ENCODE measurements around the gene EXOC4.

DNA sequence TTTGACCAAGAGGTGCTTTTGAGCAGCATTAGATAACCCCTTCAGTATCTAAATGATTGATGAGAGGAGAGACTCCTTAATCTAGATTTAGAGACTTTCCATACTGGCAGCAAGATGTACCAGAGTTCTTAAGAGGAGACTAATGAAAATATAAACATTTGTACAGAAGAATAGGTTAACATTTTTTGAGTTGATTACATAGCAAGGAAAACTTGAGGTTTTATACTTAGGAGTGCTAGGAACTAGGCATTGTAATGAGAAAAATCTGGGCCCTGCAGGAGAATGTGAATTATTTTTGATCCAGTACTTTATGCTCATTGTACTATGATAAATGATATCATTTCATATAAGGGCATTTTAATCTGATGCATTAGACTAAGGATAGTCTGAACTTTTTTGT lies 261.7 kb downstream of the EXOC4 start:
- TF ChIP-seq, protein P1, sequence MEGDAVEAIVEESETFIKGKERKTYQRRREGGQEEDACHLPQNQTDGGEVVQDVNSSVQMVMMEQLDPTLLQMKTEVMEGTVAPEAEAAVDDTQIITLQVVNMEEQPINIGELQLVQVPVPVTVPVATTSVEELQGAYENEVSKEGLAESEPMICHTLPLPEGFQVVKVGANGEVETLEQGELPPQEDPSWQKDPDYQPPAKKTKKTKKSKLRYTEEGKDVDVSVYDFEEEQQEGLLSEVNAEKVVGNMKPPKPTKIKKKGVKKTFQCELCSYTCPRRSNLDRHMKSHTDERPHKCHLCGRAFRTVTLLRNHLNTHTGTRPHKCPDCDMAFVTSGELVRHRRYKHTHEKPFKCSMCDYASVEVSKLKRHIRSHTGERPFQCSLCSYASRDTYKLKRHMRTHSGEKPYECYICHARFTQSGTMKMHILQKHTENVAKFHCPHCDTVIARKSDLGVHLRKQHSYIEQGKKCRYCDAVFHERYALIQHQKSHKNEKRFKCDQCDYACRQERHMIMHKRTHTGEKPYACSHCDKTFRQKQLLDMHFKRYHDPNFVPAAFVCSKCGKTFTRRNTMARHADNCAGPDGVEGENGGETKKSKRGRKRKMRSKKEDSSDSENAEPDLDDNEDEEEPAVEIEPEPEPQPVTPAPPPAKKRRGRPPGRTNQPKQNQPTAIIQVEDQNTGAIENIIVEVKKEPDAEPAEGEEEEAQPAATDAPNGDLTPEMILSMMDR (conservative IDR thresholded peaks at IDR 0.05 in 1 of 2, IDR thresholded peaks at IDR 0.05 in 1 of 2; ENCODE audit: low read depth in 1 of 2, low read length in 2 of 2) = no peak
- no peak for TF ChIP-seq EZH2 (IDR thresholded peaks at IDR 0.05; ENCODE audit: low read length, missing control alignments)

Measured in fibroblast of lung (primary cell).